ENCODE data around the gene SNRNP70.

The SNRNP70 gene

GRCh38 chr19:49098795-49099194 is 13.5 kb downstream of the SNRNP70 start:
- ATAC-seq: no peak
- TF ChIP-seq TSHZ2 (CRISPR knock-in tag; IDR thresholded peaks at IDR 0.05): no peak
- TF ChIP-seq ISL1 (CRISPR knock-in tag; IDR thresholded peaks at IDR 0.05): no peak
- no peak for TF ChIP-seq CSDC2 (CRISPR knock-in tag; IDR thresholded peaks at IDR 0.05)
- TF ChIP-seq RARB (CRISPR knock-in tag; IDR thresholded peaks at IDR 0.05): no peak
- TF ChIP-seq OSR1 (CRISPR knock-in tag; IDR thresholded peaks at IDR 0.05): no peak

GRCh38 chr19:49101160-49101559 is 15.9 kb downstream of the SNRNP70 start:
- TF ChIP-seq ZC3H10 (CRISPR knock-in tag; IDR thresholded peaks at IDR 0.05) (no peak), ZFP30 (CRISPR knock-in tag; IDR thresholded peaks at IDR 0.05) (no peak), ARNTL (CRISPR knock-in tag; IDR thresholded peaks at IDR 0.05; ENCODE audit: borderline replicate concordance, low read depth) (no peak), TSHZ2 (CRISPR knock-in tag; IDR thresholded peaks at IDR 0.05) (no peak), CREB5 (CRISPR knock-in tag; IDR thresholded peaks at IDR 0.05; ENCODE audit: low read depth) (no peak), ZNF8 (CRISPR knock-in tag; IDR thresholded peaks at IDR 0.05) (no peak), TOX (CRISPR knock-in tag; IDR thresholded peaks at IDR 0.05; ENCODE audit: borderline replicate concordance) (no peak), ESRRG (CRISPR knock-in tag; IDR thresholded peaks at IDR 0.05) (no peak)
- no peak for ATAC-seq

GRCh38 chr19:49102303-49102702 is 17.1 kb downstream of the SNRNP70 start:
- TF ChIP-seq ZFP30 (CRISPR knock-in tag; IDR thresholded peaks at IDR 0.05): no peak
- no peak for TF ChIP-seq PATZ1 (CRISPR knock-in tag; IDR thresholded peaks at IDR 0.05; ENCODE audit: borderline replicate concordance)
- no peak for TF ChIP-seq SNAI2 (CRISPR knock-in tag; IDR thresholded peaks at IDR 0.05)
- no peak for ATAC-seq

GRCh38 chr19:49103331-49104085 is 18.3 kb downstream of the SNRNP70 start:
- ATAC-seq: no peak
- no peak for TF ChIP-seq ZFP30 (CRISPR knock-in tag; IDR thresholded peaks at IDR 0.05)

GRCh38 chr19:49104229-49104864 is 19.1 kb downstream of the SNRNP70 start:
- no peak for ATAC-seq
- TF ChIP-seq GLIS3 (CRISPR knock-in tag; IDR thresholded peaks at IDR 0.05) (no peak), SNAI2 (CRISPR knock-in tag; IDR thresholded peaks at IDR 0.05) (no peak), ARNTL (CRISPR knock-in tag; IDR thresholded peaks at IDR 0.05; ENCODE audit: borderline replicate concordance, low read depth) (no peak), POU6F1 (CRISPR knock-in tag; IDR thresholded peaks at IDR 0.05; ENCODE audit: borderline replicate concordance, low read depth) (no peak), ZFP3 (CRISPR knock-in tag; IDR thresholded peaks at IDR 0.05) (no peak), TSHZ2 (CRISPR knock-in tag; IDR thresholded peaks at IDR 0.05) (no peak), TOX (CRISPR knock-in tag; IDR thresholded peaks at IDR 0.05; ENCODE audit: borderline replicate concordance) (no peak), ZC3H10 (CRISPR knock-in tag; IDR thresholded peaks at IDR 0.05) (no peak), OSR1 (CRISPR knock-in tag; IDR thresholded peaks at IDR 0.05) (no peak), PPARA (CRISPR knock-in tag; IDR thresholded peaks at IDR 0.05; ENCODE audit: borderline replicate concordance) (no peak), ISL1 (CRISPR knock-in tag; IDR thresholded peaks at IDR 0.05) (no peak)

All from SK-N-SH treated with all-trans-retinoic acid at 6 μM for 48 hours (cell line).